Neural cell (in vitro differentiated cells): ENCODE data around the gene GEMIN5. TPM values are rescaled to one million over a fixed set of nuclear protein-coding genes. Genes with fewer than 3 reads are reported as not detected.

Experiments used
- H2AFZ ChIP-seq: fragments of 200-600, 300-800 bp; sonication (generic), shearing (Covaris generic); 2 replicates; pipeline ENCODE4 v1.6.0; 2014; ENCODE audit warnings: low read depth, mild to moderate bottlenecking, antibody characterized with exemption, low read length, moderate library complexity
- H3F3A ChIP-seq: fragments of 200-600 bp; shearing (Covaris generic); 2 replicates; pipeline ENCODE4 v1.6.1; 2016; ENCODE audit warnings: mild to moderate bottlenecking, moderate library complexity, mixed read lengths, antibody characterized with exemption, low read length; ENCODE audit not compliant: insufficient read depth, poor library complexity, severe bottlenecking
- H3K27ac ChIP-seq: fragments of 200-600, 300-800 bp; sonication (generic), shearing (Covaris generic); 2 replicates; pipeline ENCODE4 v1.5.1; 2014; ENCODE audit warnings: mild to moderate bottlenecking, low read length, moderate library complexity
- H3K27me3 ChIP-seq: fragments of 300-800, 200-600 bp; sonication (generic), shearing (Covaris generic); 2 replicates; pipeline ENCODE4 v1.6.0; 2014; ENCODE audit warnings: mild to moderate bottlenecking, low read depth, low read length, moderate library complexity; ENCODE audit not compliant: insufficient read depth
- H3K36me3 ChIP-seq: fragments of 300-800, 200-600 bp; sonication (generic), shearing (Covaris generic); 2 replicates; pipeline ENCODE4 v1.5.1; 2014; ENCODE audit warnings: mild to moderate bottlenecking, antibody characterized with exemption, low read length, moderate library complexity; ENCODE audit not compliant: insufficient read depth
- H3K4me2 ChIP-seq: fragments of 300-800, 200-600 bp; sonication (generic), shearing (Covaris generic); 2 replicates; pipeline ENCODE4 v1.6.0; 2014; ENCODE audit warnings: mild to moderate bottlenecking, low read length
- H3K4me3 ChIP-seq: fragments of 300-800, 200-600 bp; sonication (generic), shearing (Covaris generic); 2 replicates; pipeline ENCODE4 v1.5.1; 2014; ENCODE audit warnings: mild to moderate bottlenecking, low read length, moderate library complexity
- H3K79me2 ChIP-seq: fragments of 200-600 bp; shearing (Covaris generic); replicated peaks from 2 replicates; pipeline ENCODE4 v1.6.0; 2014; ENCODE audit warnings: mild to moderate bottlenecking, low read length, moderate library complexity; ENCODE audit not compliant: insufficient read depth
- H3K9ac ChIP-seq: fragments of 300-800, 200-600 bp; sonication (generic), shearing (Covaris generic); 2 replicates; pipeline ENCODE4 v1.6.1; 2016; ENCODE audit warnings: mild to moderate bottlenecking, low read length, mixed read lengths
- H3K9me2 ChIP-seq: fragments of 200-600 bp; shearing (Covaris generic); 2 replicates; pipeline ENCODE4 v1.6.1; 2016; ENCODE audit warnings: mild to moderate bottlenecking, low read length, mixed read lengths; ENCODE audit not compliant: insufficient read depth
- H3K9me3 ChIP-seq: fragments of 200-600, 300-800 bp; sonication (generic), shearing (Covaris generic); 2 replicates; pipeline ENCODE4 v1.6.1; 2016; ENCODE audit warnings: mild to moderate bottlenecking, mixed run types, low read length, moderate library complexity, mixed read lengths
- H4K20me1 ChIP-seq: fragments of 200-600 bp; shearing (Covaris generic); 2 replicates; pipeline ENCODE4 v1.6.1; 2016; ENCODE audit warnings: mild to moderate bottlenecking, mixed run types; ENCODE audit not compliant: insufficient read depth
- CTCF ChIP-seq: fragments of 450-650 bp; IDR thresholded peaks from 2 replicates; pipeline ENCODE4 v1.5.1; 2014; ENCODE audit warnings: antibody characterized with exemption, mild to moderate bottlenecking, moderate library complexity; ENCODE audit not compliant: poor library complexity, severe bottlenecking
- EP300 ChIP-seq: fragments of 450-650 bp; conservative IDR thresholded peaks from 2 replicates; pipeline ENCODE4 v1.6.1; 2014; ENCODE audit warnings: antibody characterized with exemption, mild to moderate bottlenecking, moderate library complexity; ENCODE audit not compliant: poor library complexity, severe bottlenecking
- EZH2 ChIP-seq: fragments of 200-600, 300-800 bp; shearing (Covaris generic), sonication (generic); IDR thresholded peaks from 2 replicates; pipeline ENCODE4 v1.6.1; 2014; ENCODE audit warnings: antibody characterized with exemption, low read length, borderline replicate concordance, mild to moderate bottlenecking; ENCODE audit not compliant: insufficient read depth, poor library complexity, severe bottlenecking
- MXI1 ChIP-seq: fragments of 450-650 bp; conservative IDR thresholded peaks from 2 replicates; pipeline ENCODE4 v1.6.1; 2014; ENCODE audit warnings: antibody characterized with exemption, mild to moderate bottlenecking; ENCODE audit not compliant: poor library complexity, severe bottlenecking
- POLR2AphosphoS5 ChIP-seq: IDR thresholded peaks from 2 replicates; pipeline ENCODE4 v1.6.1; 2012
- RAD21 ChIP-seq: fragments of 450-650 bp; conservative IDR thresholded peaks from 2 replicates; pipeline ENCODE4 v1.6.1; 2014; ENCODE audit warnings: antibody characterized with exemption, mild to moderate bottlenecking, moderate library complexity
- REST ChIP-seq: IDR thresholded peaks from 2 replicates; pipeline ENCODE4 v1.6.1; 2012; ENCODE audit warnings: borderline replicate concordance
- SMC3 ChIP-seq: fragments of 450-650 bp; conservative IDR thresholded peaks from 2 replicates; pipeline ENCODE4 v1.6.1; 2014; ENCODE audit warnings: antibody characterized with exemption, mild to moderate bottlenecking, moderate library complexity; ENCODE audit not compliant: poor library complexity
- TAF1 ChIP-seq: IDR thresholded peaks from 2 replicates; pipeline ENCODE4 v1.6.1; 2012; ENCODE audit warnings: low read depth
- polyA plus RNA-seq: library from polyadenylated mRNA; depleted of rRNA; stranded (reverse); fragments of >200 nt; gene quantifications from 2 replicates; pipeline ENCODE4 v1.2.3, GENCODE V29; 2014

GEMIN5 gene
- polyA plus RNA-seq, 1 donor from 2014 or later, result 13.0 TPM

GRCh38 chr5:154945695-154946301, 7.8 kb upstream of the GEMIN5 start:
- no peaks in the 10 kb centered on the region for H3K9me2 ChIP-seq
- TF ChIP-seq SMC3 (peak; percentile 75), TAF1 (no peak), RAD21 (peak; percentile 67), CTCF (peak; percentile 73), EZH2 (no peak)
- no peak overlapping the region for H2AFZ ChIP-seq
- no peaks in the 10 kb centered on the region for H3K27me3 ChIP-seq
- no peak overlapping the region for H3K27ac ChIP-seq
- H3F3A ChIP-seq, result no peaks in the 10 kb centered on the region
- no peak overlapping the region for H3K4me3 ChIP-seq
- no peak overlapping the region for H3K4me2 ChIP-seq
- peaks cover 50% of the 10 kb centered on the region for H3K79me2 ChIP-seq
- H4K20me1 ChIP-seq, result no peaks in the 10 kb centered on the region
- no peaks in the 10 kb centered on the region for H3K36me3 ChIP-seq
- no peaks in the 10 kb centered on the region for H3K9me3 ChIP-seq
- no peak overlapping the region for H3K9ac ChIP-seq

- Histone ChIP-seq H3K27ac (no peak overlapping the region), H3K4me2 (no peak overlapping the region), H3K9ac (no peak overlapping the region), H3K36me3 (no peaks in the 10 kb centered on the region), H2AFZ (no peak overlapping the region), H3F3A (no peaks in the 10 kb centered on the region), H4K20me1 (no peaks in the 10 kb centered on the region), H3K9me2 (no peaks in the 10 kb centered on the region), H3K27me3 (no peaks in the 10 kb centered on the region), H3K79me2 (peaks cover 46% of the 10 kb centered on the region), H3K9me3 (no peaks in the 10 kb centered on the region), H3K4me3 (no peak overlapping the region)
- no peak for TF ChIP-seq POLR2AphosphoS5
- no peak for TF ChIP-seq SMC3
- no peak for TF ChIP-seq REST
- TF ChIP-seq TAF1, result no peak
- TF ChIP-seq EP300, result no peak
- TF ChIP-seq EZH2, result no peak
- TF ChIP-seq RAD21, result no peak
- TF ChIP-seq MXI1, result no peak
- TF ChIP-seq CTCF, result no peak
These were observed 6.7 kb upstream of the GEMIN5 start for GRCh38 chr5:154944716-154945115.
